Lower leg skin (tissue), 4 donors: Measurements from ENCODE around the gene CDK5. TPM values are rescaled to one million over a fixed set of nuclear protein-coding genes. Genes with fewer than 3 reads are reported as not detected.

Experiments
- DNase-seq, 2 donors: peaks; one replicate each; pipeline ENCODE4 v3.0.0-alpha.2; 2019; ENCODE audit warnings: low spot score in 2 of 2
- H3K4me3 ChIP-seq: fragments of 200-600 bp; sonication (generic); 2 replicates; pipeline ENCODE4 v1.5.1; 2017; ENCODE audit warnings: mild to moderate bottlenecking, low read depth; ENCODE audit not compliant: poor library complexity, severe bottlenecking
- CTCF ChIP-seq, 3 donors: fragments of 450-650 bp; IDR thresholded peaks; one replicate each; pipeline ENCODE4 v1.5.1; 2016; ENCODE audit warnings: antibody characterized with exemption in 3 of 3, mild to moderate bottlenecking in 3 of 3, moderate library complexity in 2 of 3
- POLR2A ChIP-seq, 2 donors: fragments of 450-650 bp; IDR thresholded peaks; one replicate each; pipeline ENCODE4 v1.6.1; 2016 to 2017; ENCODE audit warnings: antibody characterized with exemption in 2 of 2, mild to moderate bottlenecking in 1 of 2, moderate library complexity in 1 of 2
- WGBS, 2 donors: methylation state at CpG; one replicate each; pipeline ENCODE4 v1.1.5; 2018; 5-methylcytosine and 5-hydroxymethylcytosine counted together
- intact Hi-C: fragments of 100-400 bp; cut with DNase I; formaldehyde crosslinking; loops from one replicate; pipeline ENCODE4 v1.15.0; 2023; ENCODE audit warnings: low total_unique reads
- total RNA-seq, 4 donors: library from RNA; depleted of rRNA; stranded (reverse); fragments of >200 nt; gene quantifications; one replicate each; pipeline ENCODE4 v1.1.0, GENCODE V29; 2016

The CDK5 gene
- total RNA-seq, 4 donors from 2014 or later = 3.9 to 13.7 (median 7.2) TPM

- WGBS, 2 donors = 23 to 35% methylated on average over 30 to 50 of the region's 64 CpGs
- TF ChIP-seq CTCF (IDR thresholded peaks at IDR 0.05) = no peak
- TF ChIP-seq POLR2A (IDR thresholded peaks at IDR 0.05) = no peak
- H3K4me3 ChIP-seq = no peak overlapping the region
- no peak for DNase-seq
- intact Hi-C loops = no loop called here
These were observed 23.7 kb upstream of the CDK5 start for GRCh38 chr7:151081170-151082101.

GRCh38 chr7:151080522-151081169 is 22.9 kb upstream of the CDK5 start, which contains the start of gene FASTK:
Gene FASTK (minus strand): TSS chr7:151080809. CDS start chr7:151080766, 43 bp downstream.
- WGBS, 2 donors = 2 to 8% methylated on average over 7 to 26 of the region's 66 CpGs
- intact Hi-C loops = no loop called here

GRCh38 chr7:151080067-151080521 is 22.4 kb upstream of the CDK5 start:
- WGBS, 2 donors = 1 to 3% methylated on average over 15 to 31 of the region's 31 CpGs

More at GRCh38 chr7:151080522-151081169, 22.9 kb upstream of the CDK5 start, which contains the start of gene FASTK:
- peak; percentile 87 to 97 for DNase-seq
- TF ChIP-seq CTCF (IDR thresholded peaks at IDR 0.05) (no peak), POLR2A (IDR thresholded peaks at IDR 0.05) (no peak)
- peak within 1 kb of the TSS; percentile 76 for H3K4me3 ChIP-seq

GRCh38 chr7:151079199-151079910 is 21.7 kb upstream of the CDK5 start:
- 72 to 82% methylated on average over 23 to 27 of the region's 27 CpGs for WGBS, 2 donors
- H3K4me3 ChIP-seq = no peak overlapping the region
- DNase-seq = peak in 1 of 2 donors; percentile 85
- TF ChIP-seq POLR2A (IDR thresholded peaks at IDR 0.05) (no peak), CTCF (IDR thresholded peaks at IDR 0.05) (no peak)
- intact Hi-C loops = no loop called here

More at GRCh38 chr7:151080067-151080521, 22.4 kb upstream of the CDK5 start:
- intact Hi-C loops = no loop called here
- no peak for DNase-seq
- H3K4me3 ChIP-seq = peak overlapping the region; percentile 76
- TF ChIP-seq POLR2A (IDR thresholded peaks at IDR 0.05) (no peak), CTCF (IDR thresholded peaks at IDR 0.05) (no peak)

- WGBS, 2 donors = 52% methylated on average over 19 to 22 of the region's 22 CpGs
- intact Hi-C loops = no loop called here
- no peak for TF ChIP-seq POLR2A (IDR thresholded peaks at IDR 0.05)
These were observed 20.7 kb upstream of the CDK5 start for GRCh38 chr7:151078233-151079040.

More at GRCh38 chr7:151078233-151079040, 20.7 kb upstream of the CDK5 start:
- H3K4me3 ChIP-seq = no peak overlapping the region
- peak in 1 of 2 donors; percentile 95 for DNase-seq
